Keratinocyte (primary cell): ENCODE data around the gene CRKL.

Experiments used
- EZH2 ChIP-seq: IDR thresholded peaks from one replicate; pipeline ENCODE4 v1.6.1; 2012; ENCODE audit warnings: inconsistent platforms, mild to moderate bottlenecking, low read length, moderate library complexity
- TF ChIP-seq, protein P1 (sequence below), 3 experiments: IDR thresholded peaks in 1 of 3; conservative IDR thresholded peaks in 1 of 3; optimal IDR thresholded peaks in 1 of 3; 2 replicates in 2 of 3; 3 replicates in 1 of 3; pipeline versions ENCODE3 to v1.5.1; 2011; ENCODE audit warnings: low read length in 3 of 3, mild to moderate bottlenecking in 3 of 3, moderate library complexity in 2 of 3, control low read depth in 1 of 3, inconsistent platforms in 1 of 3; ENCODE audit not compliant: insufficient read depth in 2 of 3; ENCODE audit errors: extremely low read depth in 1 of 3

DNA sequence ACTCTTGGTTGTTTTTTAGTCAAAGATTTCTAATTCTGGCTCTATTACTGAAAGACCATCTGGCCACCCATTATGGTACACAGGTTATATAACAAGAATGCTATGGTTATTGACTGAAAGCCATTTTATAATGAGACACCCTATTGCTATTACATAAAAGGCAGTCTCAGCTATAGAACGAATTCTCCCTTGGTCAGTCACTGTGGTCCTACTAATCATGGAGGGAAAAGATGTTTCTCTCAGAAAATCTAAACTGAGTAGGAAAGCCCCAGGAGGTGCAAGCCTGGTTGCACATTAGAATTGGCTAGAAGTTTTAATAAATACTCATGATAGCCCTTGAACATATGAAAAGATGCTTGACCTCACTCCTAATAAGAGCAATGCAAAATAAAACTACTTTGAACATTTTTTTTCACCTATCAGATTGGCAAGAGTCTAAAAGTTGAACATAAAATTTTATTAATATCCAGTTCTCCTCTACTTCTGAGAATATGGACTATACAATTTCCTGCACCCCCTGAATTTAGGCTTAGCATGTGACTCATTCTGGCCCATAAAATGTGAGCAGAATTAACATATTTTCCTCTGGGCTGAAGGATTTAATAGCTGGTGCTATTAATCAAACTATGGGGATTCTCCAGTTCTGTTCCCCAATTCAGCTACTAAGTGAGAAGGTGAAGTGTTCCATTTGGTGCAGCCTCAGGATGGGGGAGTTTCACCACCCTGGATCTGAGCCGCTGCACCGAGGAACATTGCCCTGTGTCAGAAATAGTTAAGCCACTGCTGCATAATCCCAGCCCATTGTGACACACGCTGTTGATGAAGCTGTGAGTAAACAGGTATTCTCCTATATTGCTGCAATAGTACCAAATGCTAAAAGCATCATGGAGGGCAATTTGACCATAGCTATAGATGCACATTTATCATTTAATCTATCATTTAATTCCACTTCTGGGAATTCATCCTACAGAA, 11.5 kb upstream of the CRKL start:
- TF ChIP-seq EZH2, result no peak
- TF ChIP-seq, protein P1, sequence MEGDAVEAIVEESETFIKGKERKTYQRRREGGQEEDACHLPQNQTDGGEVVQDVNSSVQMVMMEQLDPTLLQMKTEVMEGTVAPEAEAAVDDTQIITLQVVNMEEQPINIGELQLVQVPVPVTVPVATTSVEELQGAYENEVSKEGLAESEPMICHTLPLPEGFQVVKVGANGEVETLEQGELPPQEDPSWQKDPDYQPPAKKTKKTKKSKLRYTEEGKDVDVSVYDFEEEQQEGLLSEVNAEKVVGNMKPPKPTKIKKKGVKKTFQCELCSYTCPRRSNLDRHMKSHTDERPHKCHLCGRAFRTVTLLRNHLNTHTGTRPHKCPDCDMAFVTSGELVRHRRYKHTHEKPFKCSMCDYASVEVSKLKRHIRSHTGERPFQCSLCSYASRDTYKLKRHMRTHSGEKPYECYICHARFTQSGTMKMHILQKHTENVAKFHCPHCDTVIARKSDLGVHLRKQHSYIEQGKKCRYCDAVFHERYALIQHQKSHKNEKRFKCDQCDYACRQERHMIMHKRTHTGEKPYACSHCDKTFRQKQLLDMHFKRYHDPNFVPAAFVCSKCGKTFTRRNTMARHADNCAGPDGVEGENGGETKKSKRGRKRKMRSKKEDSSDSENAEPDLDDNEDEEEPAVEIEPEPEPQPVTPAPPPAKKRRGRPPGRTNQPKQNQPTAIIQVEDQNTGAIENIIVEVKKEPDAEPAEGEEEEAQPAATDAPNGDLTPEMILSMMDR (optimal IDR thresholded peaks at IDR 0.05 in 1 of 3, IDR thresholded peaks at IDR 0.05 in 1 of 3, conservative IDR thresholded peaks at IDR 0.05 in 1 of 3; ENCODE audit: extremely low read depth in 1 of 3, insufficient read depth in 2 of 3, low read length in 3 of 3), result no peak
